Activated T-helper 1 cell treated with anti-CD3 and anti-CD28 coated beads, Interleukin-2, amount 50 U/mL, for 16 hours (primary cell): ENCODE results near the gene ATPAF1.
"Not testable (repeated sequence)": the region's sequence is repeated elsewhere in the genome, so short reads cannot be mapped to it uniquely, and the experiment has no call there.

ENCODE experiments used
- DNase-seq, 2 donors: peaks; one replicate each; pipeline ENCODE4 v3.0.0-alpha.2; 2020; ENCODE audit warnings: low read depth in 1 of 2, low spot score in 1 of 2

The ATPAF1 gene

DNA sequence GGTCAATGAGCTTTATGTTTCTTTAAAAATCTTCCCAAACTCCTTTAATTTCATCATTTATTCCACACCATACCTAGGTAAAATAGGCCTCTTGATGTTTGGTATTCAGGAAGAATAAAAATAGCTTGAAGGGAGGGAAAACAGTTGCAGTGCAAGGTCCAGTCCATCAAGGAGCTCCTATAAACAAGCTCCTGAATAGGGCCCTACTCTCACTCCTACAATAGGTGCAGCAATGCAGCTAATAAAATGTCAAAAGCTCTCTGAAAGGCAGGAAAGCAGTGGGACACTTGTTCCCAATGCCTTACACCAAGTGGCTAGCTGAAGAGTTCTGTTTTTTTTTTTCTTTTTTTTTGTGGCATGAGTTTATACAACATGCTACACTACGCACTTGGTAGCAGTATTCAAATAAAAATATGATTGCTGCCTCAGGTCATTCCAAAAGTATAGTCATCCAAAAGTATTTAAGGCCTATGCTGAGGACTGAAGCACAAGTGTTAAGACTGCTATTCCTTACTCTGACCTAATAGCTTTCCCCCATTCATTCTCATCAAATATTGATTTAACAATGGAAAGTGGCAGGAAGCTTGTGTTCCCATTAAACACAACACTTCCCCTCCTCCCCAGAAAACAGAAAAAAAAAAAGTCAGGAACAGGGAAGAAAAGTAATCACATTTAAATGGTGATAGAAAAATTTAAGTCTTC is 13.3 kb upstream of the ATPAF1 start:
- DNase-seq, result no peak

DNA sequence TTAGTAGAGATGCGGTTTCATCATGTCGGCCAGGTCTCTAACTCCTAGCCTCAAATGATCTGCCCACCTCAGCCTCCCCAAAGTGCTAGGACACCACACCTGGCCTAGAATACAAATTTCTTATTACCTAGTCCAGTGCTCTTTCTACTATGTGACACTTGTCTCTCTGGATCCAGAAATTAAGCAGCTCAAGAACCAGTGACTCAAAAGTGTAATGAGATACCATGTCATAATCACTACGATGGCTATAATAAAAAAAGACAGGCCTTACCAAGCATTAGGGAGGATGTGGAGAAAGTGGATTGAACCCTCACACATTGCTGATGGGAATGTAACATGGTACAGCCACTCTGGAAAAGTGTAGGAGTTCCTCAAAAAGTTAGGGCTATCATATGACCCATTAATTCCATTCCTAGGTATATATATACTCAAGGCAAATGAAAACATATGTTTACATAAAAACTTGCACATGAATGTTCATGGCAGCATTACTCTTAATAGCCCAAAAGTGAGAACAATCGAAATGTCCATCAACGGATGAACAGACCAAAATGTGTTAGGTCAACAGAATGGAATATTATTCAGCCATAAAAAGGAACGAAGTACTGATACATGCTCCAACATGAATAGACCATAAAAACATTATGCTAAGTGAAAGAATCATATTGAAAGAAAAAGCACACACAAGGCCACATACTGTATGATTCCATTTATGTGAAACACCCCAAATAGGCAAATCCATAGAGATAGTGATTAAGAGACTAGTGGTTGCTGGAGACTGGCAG is 11.8 kb upstream of the ATPAF1 start:
- DNase-seq, result no peak

DNA sequence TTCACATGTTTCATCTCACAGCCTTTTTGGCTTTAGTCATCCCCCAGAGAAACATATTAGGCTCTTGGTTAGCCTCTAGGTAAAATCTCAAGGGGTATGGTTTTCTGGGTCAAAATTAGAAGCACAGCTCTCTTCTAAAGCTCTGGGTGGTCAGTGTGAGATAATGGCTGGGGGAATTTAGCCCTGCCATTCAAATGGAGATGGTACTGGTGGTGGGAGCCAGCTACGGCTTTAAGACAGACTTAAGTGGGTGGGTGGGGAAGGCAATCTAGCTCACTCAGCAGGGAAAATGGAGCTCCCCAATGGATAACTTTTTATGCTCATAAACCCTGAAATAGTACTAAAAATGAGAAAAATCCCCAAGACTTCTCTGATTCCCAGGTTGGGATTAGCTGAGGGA is 9.2 kb upstream of the ATPAF1 start:
- DNase-seq, result no peak

DNA sequence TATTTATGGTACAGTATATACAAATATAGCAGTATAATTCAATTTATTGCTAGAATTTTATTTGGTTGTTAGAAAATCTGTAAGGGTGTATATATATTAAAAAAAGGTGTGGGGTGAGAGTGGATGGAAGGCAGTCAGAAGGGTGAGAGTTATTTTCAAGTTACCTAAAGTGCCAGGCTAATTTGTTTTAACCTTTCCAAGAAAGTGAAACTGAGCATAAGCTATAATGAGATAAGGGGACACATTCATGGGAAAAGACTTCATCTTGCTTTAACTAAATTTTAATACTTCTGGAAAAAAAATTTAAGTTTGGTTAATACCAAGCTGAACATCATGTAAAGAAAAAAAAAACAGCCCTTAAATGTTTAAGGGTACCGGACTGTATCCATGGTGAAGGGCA is 8.4 kb upstream of the ATPAF1 start:
- DNase-seq, result no peak

DNA sequence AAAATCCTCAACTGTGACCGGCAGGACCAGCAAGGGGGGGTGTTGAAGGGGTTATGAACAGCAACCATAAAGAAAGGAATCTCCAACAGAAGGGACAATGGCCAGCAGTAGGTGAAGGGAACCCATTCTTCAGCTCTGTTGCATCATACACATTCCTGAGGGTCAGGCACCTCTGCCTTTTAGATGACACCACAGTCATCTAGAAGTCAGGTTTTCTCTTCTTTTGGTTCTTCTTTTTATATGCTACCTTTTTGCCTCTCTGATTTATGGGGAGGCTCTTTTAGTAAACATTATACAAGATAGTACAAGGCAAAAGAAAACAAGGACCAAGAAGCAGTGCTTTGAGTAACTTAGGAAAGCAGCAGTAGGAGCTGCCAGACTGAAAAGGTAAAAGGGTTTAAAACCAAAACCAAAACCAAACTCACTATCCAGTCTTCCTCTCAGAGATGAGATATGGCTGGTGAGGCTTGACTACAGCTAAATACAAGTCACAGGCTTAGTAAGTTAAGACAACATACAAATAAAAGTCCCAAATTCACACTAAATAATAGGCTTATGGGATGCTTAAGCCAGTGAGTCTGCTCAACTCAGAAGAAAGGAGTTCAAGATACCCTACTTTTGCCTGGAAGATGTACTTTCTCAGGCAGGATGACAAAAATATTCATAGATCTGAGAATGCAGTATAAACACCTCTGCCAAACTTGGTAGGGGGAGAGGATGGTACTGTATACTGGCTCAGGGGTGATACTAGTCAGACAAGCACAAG is 7.6 kb upstream of the ATPAF1 start:
- DNase-seq, result no peak

DNA sequence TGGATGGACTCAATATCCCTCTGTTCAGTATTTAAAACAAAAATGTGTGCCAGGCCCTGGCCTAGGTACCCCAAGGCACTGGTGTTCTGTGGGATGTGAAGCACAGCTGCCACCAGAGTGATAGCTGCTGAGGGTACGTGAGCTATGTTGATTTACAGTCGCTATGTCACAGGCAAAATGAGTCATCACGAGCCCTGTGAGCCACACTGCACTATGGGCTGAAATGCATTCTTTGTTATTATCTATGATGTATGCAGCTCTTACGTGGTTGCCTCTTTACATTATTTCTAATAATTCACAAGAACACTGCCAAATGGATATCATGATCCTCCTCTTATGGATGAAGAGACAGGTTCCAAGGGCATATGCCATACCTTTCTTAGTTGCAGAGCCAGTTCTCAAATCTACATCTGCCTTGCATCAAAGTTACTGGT is 5.6 kb upstream of the ATPAF1 start:
- DNase-seq, result no peak

DNA sequence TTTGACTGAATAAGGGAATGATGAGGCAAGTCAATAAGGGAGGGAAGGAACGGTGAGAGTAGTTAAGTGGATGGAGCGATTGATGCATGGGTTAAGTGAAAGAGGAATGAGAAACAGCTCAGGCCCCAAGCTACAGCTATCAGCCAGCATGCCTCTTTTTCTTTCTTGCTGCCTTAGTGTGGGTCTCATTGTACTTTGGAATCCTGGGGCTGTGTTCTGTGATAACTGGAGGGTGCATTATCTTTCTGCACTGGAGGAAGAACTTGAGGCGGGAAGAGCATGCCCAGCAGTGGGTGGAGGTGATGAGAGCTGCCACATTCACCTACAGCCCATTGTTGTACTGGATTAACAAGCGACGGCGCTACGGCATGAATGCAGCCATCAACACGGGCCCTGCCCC is 4.5 kb upstream of the ATPAF1 start:
- DNase-seq, result no peak

DNA sequence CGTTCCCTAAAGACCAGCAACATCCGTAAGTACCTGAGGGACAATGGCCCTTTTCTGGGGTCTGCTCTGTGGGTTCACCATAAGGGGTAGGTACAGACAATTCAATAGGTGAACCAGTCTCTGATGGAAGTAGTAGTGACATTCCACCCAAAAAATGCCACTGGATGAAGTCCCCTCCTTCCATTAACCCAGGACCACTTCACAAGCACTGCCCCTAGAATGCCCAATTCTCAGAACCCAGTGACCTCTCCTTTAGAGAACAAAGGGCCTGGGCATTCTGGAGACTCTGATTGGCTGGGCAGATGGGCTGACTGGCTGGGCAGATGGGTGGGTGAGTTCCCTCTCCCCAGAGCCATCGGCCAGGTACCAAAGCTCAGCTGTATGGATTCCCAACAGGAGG is 3.4 kb upstream of the ATPAF1 start, which contains the start of gene TEX38:
Gene TEX38, plus strand, starts transcription at position 301 of the 400 bp plus-strand sequence. Its CDS starts 81 bp downstream, at position 382.
- DNase-seq, result no peak

DNA sequence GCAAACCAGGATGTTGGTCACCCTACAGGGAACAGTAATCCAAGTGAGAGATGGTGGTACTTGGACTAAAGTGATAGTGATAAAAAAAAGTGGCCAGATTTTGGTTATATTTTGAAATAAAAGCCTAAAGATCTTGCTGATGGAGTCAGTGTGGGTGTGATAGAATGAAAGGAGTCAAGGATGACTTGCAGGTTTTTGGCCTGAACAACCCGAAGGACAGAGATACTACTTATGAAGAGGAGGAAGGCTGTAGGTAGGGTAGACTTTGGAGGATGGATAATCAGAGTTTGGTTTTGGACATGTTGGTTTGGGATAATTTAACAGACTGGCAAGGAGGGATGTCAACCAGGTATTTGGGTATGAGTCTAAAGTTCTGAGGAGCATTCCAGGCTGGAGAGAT is 2.0 kb upstream of the ATPAF1 start:
- DNase-seq, result no peak

DNA sequence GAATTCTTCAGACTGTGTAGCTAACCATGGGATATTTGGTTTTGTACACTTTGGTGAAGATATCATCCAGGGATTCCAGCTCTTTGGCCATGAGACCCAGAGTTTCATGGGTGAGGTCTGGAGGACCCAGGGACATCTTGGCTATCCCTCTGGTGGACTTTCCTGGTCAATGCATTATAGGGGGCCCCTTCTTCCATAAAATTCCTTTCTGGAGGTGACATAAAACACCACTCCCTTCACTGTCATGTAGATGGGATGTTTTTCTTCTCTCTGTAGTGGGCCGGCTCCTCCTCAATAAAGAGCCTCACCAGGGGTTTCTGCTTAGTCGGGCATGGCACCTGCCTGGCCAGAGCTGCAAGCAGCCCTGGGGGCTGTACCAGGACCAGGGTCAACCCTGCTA is 2.2 kb downstream of the ATPAF1 start:
- no peak for DNase-seq

DNA sequence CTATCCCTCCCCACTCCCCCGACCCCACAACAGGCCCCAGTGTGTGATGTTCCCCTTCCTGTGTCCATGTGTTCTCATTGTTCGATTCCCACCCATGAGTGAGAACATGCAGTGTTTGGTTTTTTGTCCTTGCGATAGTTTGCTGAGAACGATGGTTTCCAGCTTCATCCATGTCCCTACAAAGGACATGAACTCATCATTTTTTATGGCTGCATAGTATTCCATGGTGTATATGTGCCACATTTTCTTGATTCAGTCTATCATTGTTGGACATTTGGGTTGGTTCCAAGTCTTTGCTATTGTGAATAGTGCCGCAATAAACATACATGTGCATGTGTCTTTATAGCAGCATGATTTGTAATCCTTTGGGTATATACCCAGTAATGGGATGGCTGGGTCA is 5.2 kb downstream of the ATPAF1 start:
- DNase-seq, result not testable (repeated sequence)

DNA sequence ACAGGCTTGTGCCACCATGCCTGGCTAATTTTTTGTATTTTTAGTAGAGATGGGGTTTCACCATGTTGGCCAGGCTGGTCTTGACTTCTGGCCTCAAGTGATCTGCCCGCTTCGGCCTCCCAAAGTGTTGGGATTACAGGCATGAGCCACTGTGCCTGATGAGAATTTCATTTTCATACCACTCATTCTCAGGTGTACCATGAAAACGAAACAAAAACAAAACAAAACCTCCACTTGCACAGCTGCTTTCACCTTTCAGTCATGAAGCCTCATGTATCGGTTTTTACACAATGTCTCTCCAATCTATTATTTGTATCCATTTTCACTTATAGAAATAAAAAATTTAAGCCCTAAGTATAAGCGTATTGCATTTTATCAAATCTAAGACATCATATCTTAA is 8.0 kb downstream of the ATPAF1 start:
- not testable (repeated sequence) for DNase-seq

DNA sequence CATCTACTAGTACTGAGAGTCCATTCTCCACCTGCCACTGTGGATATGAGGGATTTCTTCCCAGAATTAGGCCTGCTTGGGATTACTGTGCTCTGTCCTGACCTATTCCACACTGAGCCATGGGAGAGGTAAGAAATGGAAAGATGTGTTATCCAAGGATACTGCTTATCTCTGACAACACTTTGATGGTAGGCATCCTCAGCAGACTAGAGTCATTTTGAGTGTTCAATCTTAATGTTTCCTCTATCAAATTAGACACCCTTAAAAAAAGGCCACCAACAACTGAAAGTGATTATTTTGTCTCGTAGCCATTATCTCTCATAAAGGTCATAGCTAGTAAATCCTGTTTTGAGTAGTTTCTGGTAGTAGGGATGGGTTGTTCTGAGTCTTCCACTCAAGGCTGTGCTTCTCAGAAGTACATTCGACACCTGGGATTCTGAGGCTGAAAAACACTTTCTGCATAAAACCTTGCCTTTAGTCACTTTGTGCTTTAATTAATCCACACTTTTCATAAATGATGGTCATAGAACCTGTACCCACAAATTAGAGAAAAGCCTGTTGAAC is 8.8 kb downstream of the ATPAF1 start:
- no peak for DNase-seq

DNA sequence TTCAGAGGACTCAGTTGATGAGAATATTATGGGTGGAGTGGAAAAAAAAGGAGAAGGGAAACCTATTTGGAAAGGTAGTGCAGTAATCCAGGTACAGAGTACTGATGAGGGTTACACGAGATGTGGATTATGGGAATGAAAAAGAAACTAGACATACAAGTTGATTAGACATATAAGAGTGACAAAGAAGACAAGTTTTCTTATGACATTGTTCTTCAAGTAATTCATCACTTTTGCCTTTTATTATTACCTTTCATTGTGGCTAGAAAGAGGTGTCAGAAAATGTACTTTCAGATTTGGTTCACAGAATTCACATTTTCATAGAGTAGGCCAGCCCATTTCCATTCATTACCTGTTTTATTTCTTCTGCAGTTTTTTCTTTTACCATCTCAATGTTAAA is 10.4 kb downstream of the ATPAF1 start:
- no peak for DNase-seq

DNA sequence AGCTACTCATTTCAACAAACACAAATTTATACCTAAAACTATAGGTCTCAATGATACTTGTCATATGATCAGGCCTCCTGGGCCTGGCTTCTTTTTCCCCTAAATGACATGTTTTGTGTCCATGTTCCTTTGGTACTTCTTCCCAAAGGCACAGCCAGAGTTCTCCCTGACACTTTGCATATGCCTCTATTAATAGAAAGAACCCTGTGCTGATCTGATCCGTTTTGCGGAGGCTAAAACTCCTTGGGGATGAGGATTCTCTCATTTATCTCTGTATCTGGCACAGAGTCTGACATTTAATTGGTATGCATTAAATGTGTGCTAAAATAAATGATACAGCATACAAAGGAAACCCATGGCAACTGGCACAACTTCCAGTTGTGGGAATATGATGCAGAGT is 11.5 kb downstream of the ATPAF1 start:
- DNase-seq, result no peak

DNA sequence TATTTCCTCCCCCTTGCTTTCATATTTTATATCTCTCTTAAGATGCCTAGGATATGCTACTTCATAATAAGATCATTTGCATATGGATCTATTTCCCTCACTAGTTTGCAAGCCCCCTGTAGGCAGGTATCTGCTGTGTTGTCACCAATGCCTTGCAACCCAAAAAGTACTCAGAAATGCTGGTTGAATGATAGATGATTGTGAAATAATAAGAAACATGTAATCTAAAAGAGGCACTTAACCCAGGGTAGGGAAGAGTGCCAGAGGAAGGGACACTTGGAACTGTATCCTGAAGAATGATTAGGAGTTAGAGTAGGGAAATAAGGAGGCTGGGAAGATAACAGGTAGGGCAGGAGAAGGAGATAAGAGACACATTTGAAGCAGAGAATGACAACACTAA is 12.3 kb downstream of the ATPAF1 start:
- DNase-seq, result no peak

DNA sequence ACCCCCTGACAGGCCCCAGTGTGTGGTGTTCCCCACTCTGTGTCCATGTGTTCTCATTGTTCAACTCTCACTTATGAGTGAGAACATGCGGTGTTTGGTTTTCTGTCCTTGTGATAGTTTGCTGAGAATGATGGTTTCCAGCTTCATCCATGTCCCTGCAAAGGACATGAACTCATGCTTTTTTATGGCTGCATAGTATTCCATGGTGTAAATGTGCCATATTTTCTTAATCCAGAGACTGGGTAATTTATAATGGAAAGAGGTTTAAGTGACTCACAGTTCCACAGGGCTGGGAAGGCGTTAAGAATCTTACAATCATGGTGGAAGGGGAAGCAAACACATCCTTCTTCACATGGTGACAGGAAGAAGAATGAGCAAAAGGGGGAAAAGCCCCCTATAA is 13.5 kb downstream of the ATPAF1 start:
- DNase-seq, result not testable (repeated sequence)

DNA sequence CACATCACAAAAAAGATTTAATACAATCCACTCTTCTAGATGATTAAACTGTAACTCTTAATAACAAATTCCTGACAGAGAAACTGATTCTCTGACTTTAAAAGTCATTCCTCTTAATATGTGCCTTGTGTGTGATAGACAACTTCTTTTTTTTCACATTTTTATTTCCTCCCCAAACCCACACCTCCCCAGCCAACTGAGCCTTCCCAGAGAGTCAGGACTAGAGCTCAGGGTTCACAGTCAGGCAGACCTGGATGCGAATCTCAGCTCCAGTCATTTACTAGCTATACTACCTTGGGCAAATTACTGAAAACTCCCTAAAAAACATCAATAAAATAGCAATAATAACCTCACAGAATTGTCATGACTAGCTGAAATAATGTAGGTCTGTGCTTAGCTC is 14.2 kb downstream of the ATPAF1 start:
- DNase-seq, result no peak

DNA sequence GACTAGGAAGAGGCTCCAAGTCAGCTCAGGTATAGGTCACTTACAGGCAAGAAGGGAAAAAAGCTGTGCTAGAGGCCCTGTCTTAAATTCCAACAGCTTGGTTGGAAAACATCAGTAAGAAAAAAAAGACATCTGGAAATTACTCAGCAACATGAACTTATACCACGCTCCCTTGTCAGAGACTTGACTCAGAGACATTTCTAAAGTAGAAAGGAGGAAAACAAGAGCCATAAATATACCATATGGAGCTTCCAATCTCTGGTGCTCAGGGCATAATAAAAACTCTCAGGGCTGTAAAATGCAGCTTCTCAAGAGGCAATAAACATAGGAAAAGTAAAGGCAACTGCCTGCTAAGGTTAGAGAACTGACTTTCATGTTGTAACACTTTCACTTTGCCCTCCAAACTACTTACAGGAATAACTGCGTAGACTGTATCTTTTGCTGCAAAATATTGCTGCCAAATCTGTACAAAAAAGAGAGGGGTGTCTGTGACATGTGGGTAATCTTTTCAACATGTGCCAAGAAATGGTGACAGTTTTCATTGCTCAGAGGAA is 14.7 kb downstream of the ATPAF1 start:
- DNase-seq, result no peak

DNA sequence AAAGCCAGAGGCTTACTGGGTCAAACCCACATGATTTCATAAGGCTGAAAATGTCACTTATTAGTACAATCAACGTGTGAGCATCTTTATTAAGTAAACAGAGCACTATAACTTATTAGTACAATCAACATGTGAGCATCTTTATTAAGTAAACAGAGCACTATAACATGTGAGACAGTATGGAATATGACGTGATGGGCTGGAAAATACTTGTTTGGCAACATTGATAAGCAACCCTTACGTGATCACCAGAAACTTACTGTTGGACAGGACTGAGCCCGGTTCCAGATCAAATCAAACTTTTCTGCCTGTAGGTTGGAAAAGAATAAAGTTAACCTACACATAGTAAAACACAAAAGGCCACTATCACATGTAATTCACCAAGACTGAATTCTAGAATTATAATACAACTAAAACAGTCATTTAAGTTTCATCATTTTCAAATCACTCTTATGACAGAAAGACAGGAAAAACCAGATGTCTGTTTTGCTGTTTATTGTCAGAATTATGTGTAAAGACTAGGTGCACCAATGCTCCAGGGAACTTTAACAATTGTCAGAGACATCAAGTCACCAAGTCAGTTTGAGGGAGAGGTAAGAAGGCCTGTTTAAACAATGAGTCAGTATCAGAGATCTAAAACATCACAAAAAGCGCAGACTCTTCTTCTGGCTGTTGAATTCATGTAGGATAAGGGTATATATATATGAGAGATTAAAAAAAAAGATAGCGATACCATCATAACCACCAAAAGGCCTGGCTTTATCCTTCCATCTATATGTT is 15.7 kb downstream of the ATPAF1 start:
- no peak for DNase-seq
